Measurements from ENCODE around the gene DGKB.

- TF ChIP-seq EP300 (IDR thresholded peaks at IDR 0.05; ENCODE audit: borderline replicate concordance): no peak
- TF ChIP-seq USF1 (IDR thresholded peaks at IDR 0.05): no peak
- TF ChIP-seq EGR1 (IDR thresholded peaks at IDR 0.05): no peak
- no peak for TF ChIP-seq CREB1 (IDR thresholded peaks at IDR 0.05; ENCODE audit: low read depth)
- no peak for TF ChIP-seq FOXM1 (IDR thresholded peaks at IDR 0.05; ENCODE audit: borderline replicate concordance, low read depth)
- TF ChIP-seq ZBTB7A (IDR thresholded peaks at IDR 0.05; ENCODE audit: low read depth): no peak
- no peak for TF ChIP-seq REST (IDR thresholded peaks at IDR 0.05; ENCODE audit: low read depth)
- no peak for TF ChIP-seq TEAD4 (IDR thresholded peaks at IDR 0.05)
- TF ChIP-seq RAD21 (IDR thresholded peaks at IDR 0.05; ENCODE audit: low read depth): no peak
- TF ChIP-seq CEBPB (IDR thresholded peaks at IDR 0.05): no peak
- TF ChIP-seq MAX (IDR thresholded peaks at IDR 0.05): no peak
- no peak for TF ChIP-seq TAF1 (IDR thresholded peaks at IDR 0.05; ENCODE audit: low read depth)
- TF ChIP-seq YY1 (IDR thresholded peaks at IDR 0.05; ENCODE audit: low read depth): no peak
- TF ChIP-seq TCF12 (IDR thresholded peaks at IDR 0.05; ENCODE audit: low read depth): no peak
Observed at GRCh38 chr7:14807507-14807906, 95.0 kb downstream of the DGKB start.

Measured in Ishikawa (cell line).